ENCODE measurements around the gene APOBEC3H. TPM values are rescaled to one million over a fixed set of nuclear protein-coding genes. Genes with fewer than 3 reads are reported as not detected.

The APOBEC3H gene
- total and polyA plus RNA-seq, 9 of the 15 experiments (the other 6 are each of a cell fraction or from before 2014, with no cell fraction given) = 0.10 to 0.21 TPM; not detected in 7

DNA sequence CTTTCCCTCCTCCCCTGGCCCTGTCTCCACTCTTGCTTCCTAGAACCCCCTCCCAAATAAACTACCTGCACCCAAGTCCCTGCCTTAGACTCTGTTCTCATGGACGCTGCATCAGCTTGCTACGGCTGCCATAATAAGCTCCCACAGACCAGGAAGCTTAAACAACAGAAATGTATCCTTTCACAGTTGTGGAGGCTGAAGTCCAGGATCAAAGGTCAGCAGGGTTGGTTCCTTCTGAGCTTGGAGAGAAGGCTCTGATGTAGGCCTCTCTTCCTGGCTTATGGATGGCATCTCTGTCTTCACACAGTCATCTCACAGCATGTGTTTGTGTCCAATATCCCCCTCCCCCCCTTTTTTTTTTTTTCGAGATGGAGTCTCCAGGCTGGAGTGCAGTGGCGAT is 32.0 kb downstream of the APOBEC3H start (continued):
- TF ChIP-seq, protein P1, sequence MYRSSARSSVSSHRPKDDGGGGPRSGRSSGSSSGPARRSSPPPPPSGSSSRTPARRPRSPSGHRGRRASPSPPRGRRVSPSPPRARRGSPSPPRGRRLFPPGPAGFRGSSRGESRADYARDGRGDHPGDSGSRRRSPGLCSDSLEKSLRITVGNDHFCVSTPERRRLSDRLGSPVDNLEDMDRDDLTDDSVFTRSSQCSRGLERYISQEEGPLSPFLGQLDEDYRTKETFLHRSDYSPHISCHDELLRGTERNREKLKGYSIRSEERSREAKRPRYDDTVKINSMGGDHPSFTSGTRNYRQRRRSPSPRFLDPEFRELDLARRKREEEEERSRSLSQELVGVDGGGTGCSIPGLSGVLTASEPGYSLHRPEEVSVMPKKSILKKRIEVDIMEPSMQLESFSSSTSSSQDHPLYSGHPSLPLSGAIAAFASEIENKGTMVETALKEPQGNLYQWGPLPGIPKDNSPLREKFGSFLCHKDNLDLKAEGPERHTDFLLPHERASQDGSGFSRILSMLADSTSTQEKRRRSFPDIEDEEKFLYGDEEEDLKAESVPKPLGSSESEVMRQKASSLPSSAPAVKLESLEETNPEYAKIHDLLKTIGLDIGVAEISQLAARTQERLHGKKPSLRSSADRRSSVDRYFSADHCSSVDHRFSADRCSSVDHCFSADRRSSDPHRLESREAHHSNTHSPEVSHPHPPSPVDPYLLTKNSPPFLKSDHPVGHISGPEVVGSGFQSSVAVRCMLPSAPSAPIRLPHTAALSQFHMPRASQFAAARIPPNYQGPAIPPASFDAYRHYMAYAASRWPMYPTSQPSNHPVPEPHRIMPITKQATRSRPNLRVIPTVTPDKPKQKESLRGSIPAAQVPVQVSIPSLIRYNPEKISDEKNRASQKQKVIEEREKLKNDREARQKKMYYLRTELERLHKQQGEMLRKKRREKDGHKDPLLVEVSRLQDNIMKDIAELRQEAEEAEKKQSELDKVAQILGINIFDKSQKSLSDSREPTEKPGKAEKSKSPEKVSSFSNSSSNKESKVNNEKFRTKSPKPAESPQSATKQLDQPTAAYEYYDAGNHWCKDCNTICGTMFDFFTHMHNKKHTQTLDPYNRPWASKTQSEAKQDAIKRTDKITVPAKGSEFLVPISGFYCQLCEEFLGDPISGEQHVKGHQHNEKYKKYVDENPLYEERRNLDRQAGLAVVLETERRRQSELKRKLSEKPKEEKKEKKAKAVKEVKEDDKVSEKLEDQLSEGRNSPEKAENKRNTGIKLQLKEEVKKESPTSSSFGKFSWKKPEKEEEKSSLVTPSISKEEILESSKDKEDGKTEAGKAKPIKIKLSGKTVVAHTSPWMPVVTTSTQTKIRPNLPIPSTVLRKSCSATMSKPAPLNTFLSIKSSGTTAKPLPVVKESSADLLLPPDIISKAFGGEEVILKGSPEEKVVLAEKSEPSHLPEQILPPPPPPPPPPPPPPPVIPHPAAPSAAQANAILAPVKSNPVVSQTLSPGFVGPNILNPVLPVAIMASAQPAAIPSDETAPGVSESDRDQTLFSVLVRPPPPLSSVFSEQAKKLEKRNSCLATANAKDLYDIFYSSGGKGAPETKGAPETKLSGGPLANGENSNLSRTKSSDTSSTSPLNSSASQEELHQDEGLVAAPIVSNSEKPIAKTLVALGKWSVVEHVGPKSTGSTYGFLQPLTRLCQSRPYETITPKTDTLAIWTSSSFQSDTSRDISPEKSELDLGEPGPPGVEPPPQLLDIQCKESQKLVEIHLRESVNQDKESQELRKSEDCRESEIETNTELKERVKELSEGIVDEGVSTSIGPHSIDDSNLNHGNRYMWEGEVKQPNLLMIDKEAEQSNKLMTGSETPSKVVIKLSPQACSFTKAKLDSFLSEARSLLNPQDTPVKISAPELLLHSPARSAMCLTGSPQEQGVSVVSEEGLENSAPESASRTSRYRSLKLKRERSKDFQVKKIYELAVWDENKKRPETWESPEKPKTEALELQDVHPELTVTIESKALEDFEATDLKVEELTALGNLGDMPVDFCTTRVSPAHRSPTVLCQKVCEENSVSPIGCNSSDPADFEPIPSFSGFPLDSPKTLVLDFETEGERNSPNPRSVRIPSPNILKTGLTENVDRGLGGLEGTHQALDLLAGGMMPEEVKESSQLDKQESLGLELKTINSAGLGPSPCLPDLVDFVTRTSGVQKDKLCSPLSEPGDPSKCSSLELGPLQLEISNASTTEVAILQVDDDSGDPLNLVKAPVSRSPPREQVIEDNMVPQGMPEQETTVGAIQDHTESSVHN (IDR thresholded peaks at IDR 0.05; ENCODE audit: borderline replicate concordance in 1 of 2, low read depth in 1 of 2) = no peak
- TF ChIP-seq, protein P2, sequence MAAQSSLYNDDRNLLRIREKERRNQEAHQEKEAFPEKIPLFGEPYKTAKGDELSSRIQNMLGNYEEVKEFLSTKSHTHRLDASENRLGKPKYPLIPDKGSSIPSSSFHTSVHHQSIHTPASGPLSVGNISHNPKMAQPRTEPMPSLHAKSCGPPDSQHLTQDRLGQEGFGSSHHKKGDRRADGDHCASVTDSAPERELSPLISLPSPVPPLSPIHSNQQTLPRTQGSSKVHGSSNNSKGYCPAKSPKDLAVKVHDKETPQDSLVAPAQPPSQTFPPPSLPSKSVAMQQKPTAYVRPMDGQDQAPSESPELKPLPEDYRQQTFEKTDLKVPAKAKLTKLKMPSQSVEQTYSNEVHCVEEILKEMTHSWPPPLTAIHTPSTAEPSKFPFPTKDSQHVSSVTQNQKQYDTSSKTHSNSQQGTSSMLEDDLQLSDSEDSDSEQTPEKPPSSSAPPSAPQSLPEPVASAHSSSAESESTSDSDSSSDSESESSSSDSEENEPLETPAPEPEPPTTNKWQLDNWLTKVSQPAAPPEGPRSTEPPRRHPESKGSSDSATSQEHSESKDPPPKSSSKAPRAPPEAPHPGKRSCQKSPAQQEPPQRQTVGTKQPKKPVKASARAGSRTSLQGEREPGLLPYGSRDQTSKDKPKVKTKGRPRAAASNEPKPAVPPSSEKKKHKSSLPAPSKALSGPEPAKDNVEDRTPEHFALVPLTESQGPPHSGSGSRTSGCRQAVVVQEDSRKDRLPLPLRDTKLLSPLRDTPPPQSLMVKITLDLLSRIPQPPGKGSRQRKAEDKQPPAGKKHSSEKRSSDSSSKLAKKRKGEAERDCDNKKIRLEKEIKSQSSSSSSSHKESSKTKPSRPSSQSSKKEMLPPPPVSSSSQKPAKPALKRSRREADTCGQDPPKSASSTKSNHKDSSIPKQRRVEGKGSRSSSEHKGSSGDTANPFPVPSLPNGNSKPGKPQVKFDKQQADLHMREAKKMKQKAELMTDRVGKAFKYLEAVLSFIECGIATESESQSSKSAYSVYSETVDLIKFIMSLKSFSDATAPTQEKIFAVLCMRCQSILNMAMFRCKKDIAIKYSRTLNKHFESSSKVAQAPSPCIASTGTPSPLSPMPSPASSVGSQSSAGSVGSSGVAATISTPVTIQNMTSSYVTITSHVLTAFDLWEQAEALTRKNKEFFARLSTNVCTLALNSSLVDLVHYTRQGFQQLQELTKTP (IDR thresholded peaks at IDR 0.05; ENCODE audit: low read depth in 1 of 2, partially characterized antibody in 2 of 2) = no peak
- TF ChIP-seq MYBL2 (IDR thresholded peaks at IDR 0.05; ENCODE audit: low read depth) = no peak
- TF ChIP-seq MYBL2 (CRISPR knock-in tag; IDR thresholded peaks at IDR 0.05; ENCODE audit: borderline replicate concordance) = no peak
- no peak for TF ChIP-seq ZNF175 (CRISPR knock-in tag; IDR thresholded peaks at IDR 0.05; ENCODE audit: low read depth)
- no peak for TF ChIP-seq HNRNPH1 (optimal IDR thresholded peaks at IDR 0.05; ENCODE audit: low read depth, low read length)
- TF ChIP-seq, protein P3, sequence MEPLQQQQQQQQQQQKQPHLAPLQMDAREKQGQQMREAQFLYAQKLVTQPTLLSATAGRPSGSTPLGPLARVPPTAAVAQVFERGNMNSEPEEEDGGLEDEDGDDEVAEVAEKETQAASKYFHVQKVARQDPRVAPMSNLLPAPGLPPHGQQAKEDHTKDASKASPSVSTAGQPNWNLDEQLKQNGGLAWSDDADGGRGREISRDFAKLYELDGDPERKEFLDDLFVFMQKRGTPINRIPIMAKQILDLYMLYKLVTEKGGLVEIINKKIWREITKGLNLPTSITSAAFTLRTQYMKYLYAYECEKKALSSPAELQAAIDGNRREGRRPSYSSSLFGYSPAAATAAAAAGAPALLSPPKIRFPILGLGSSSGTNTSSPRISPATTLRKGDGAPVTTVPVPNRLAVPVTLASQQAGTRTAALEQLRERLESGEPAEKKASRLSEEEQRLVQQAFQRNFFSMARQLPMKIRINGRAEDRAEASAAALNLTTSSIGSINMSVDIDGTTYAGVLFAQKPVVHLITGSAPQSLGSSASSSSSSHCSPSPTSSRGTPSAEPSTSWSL (CRISPR knock-in tag; IDR thresholded peaks at IDR 0.05; ENCODE audit: borderline replicate concordance) = no peak
- TF ChIP-seq MEF2D (tag; conservative IDR thresholded peaks at IDR 0.05; ENCODE audit: low read depth) = no peak
- TF ChIP-seq, protein P4, sequence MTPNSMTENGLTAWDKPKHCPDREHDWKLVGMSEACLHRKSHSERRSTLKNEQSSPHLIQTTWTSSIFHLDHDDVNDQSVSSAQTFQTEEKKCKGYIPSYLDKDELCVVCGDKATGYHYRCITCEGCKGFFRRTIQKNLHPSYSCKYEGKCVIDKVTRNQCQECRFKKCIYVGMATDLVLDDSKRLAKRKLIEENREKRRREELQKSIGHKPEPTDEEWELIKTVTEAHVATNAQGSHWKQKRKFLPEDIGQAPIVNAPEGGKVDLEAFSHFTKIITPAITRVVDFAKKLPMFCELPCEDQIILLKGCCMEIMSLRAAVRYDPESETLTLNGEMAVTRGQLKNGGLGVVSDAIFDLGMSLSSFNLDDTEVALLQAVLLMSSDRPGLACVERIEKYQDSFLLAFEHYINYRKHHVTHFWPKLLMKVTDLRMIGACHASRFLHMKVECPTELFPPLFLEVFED (CRISPR knock-in tag; conservative IDR thresholded peaks at IDR 0.05) = no peak
- no peak for TF ChIP-seq SMAD2 (IDR thresholded peaks at IDR 0.05; ENCODE audit: low read depth, low read length)

Measured in K562 (cell line).